Right renal pelvis (tissue), 4 donors: Measurements from ENCODE around the gene CORIN. TPM values are rescaled to one million over a fixed set of nuclear protein-coding genes. Genes with fewer than 3 reads are reported as not detected.

Experiments
- polyA plus RNA-seq, 4 donors: library from polyadenylated mRNA; unstranded; fragments of 120-200 nt; gene quantifications; one replicate each; pipeline ENCODE4 v1.2.1, GENCODE V29; 2013; ENCODE audit not compliant: insufficient read length in 4 of 4

Gene CORIN
- polyA plus RNA-seq, 4 donors, result 4.2 to 5.8 (median 4.9) TPM

Other genes starting within 250 kb of the CORIN start
- gene NFXL1, start 76.5 kb upstream of the CORIN start, polyA plus RNA-seq, result 10 to 100 TPM; 22.7 to 29.5 (median 25.8) TPM
- gene CNGA1, start 178.6 kb upstream of the CORIN start, polyA plus RNA-seq, result 1 to 10 TPM; 2.5 to 8.0 (median 3.2) TPM
- gene NIPAL1, start 178.7 kb upstream of the CORIN start, polyA plus RNA-seq, result 10 to 100 TPM in 3 of 4 donors, 1 to 10 TPM in 1; 8.7 to 13.9 (median 11.6) TPM